Karpas-422 (cell line): Measurements from ENCODE around the gene DCBLD1. TPM values are rescaled to one million over a fixed set of nuclear protein-coding genes. Genes with fewer than 3 reads are reported as not detected.
"Not testable (repeated sequence)": the region's sequence is repeated elsewhere in the genome, so short reads cannot be mapped to it uniquely, and the experiment has no call there.

Source experiments
- DNase-seq: peaks from one replicate; pipeline ENCODE4 v3.0.0-alpha.2; 2015
- H2AFZ ChIP-seq: fragments of 200-600 bp; sonication (generic); 2 replicates; pipeline ENCODE4 v1.6.1; 2014; ENCODE audit warnings: antibody characterized with exemption, low read length, mixed read lengths
- H3K27ac ChIP-seq: fragments of 200-600 bp; sonication (generic); 2 replicates; pipeline ENCODE4 v1.5.1; 2014; ENCODE audit warnings: mild to moderate bottlenecking, low read length, moderate library complexity
- H3K27me3 ChIP-seq: fragments of 200-600 bp; sonication (generic); 2 replicates; pipeline ENCODE4 v1.6.1; 2014; ENCODE audit warnings: low read length, mixed read lengths
- H3K36me3 ChIP-seq: fragments of 200-600 bp; sonication (generic); 2 replicates; pipeline ENCODE4 v1.6.1; 2014; ENCODE audit warnings: low read length, mixed read lengths; ENCODE audit not compliant: insufficient read depth
- H3K4me1 ChIP-seq: fragments of 200-600 bp; sonication (generic); 2 replicates; pipeline ENCODE4 v1.6.1; 2014; ENCODE audit warnings: mild to moderate bottlenecking, low read length, mixed read lengths
- H3K4me2 ChIP-seq: fragments of 200-600 bp; sonication (generic); 2 replicates; pipeline ENCODE4 v1.6.1; 2014; ENCODE audit warnings: low read length, low read depth, mild to moderate bottlenecking; ENCODE audit not compliant: poor library complexity, severe bottlenecking
- H3K4me3 ChIP-seq: fragments of 200-600 bp; sonication (generic); 2 replicates; pipeline ENCODE4 v1.5.1; 2014; ENCODE audit warnings: mild to moderate bottlenecking, antibody characterized with exemption, low read length, mixed read lengths
- H3K79me2 ChIP-seq: fragments of 200-600 bp; sonication (generic); 2 replicates; pipeline ENCODE4 v1.6.1; 2014; ENCODE audit warnings: mild to moderate bottlenecking, low read length, mixed read lengths
- H3K9ac ChIP-seq: fragments of 200-600 bp; sonication (generic); 2 replicates; pipeline ENCODE4 v1.6.0; 2014; ENCODE audit warnings: low read length
- H3K9me2 ChIP-seq: fragments of 200-600 bp; sonication (generic), shearing (Covaris generic); replicated peaks from 2 replicates; pipeline ENCODE4 v1.6.0; 2014; ENCODE audit warnings: mild to moderate bottlenecking, low read length, moderate library complexity; ENCODE audit not compliant: insufficient read depth
- H3K9me3 ChIP-seq: fragments of 300-700, 200-600 bp; sonication (generic); 2 replicates; pipeline ENCODE4 v1.6.1; 2014; ENCODE audit warnings: low read length, mixed read lengths
- H4K20me1 ChIP-seq: fragments of 200-600 bp; sonication (generic); 2 replicates; pipeline ENCODE4 v1.6.1; 2014; ENCODE audit warnings: mild to moderate bottlenecking, antibody characterized with exemption, low read length, low read depth; ENCODE audit not compliant: insufficient read depth
- total RNA-seq: library from RNA; depleted of rRNA; stranded (reverse); fragments of >200 nt; shearing (Covaris generic); gene quantifications from 2 replicates; pipeline ENCODE4 v1.2.3, GENCODE V29; 2014; ENCODE audit warnings: low replicate concordance; rRNA removed

The DCBLD1 gene
- not detected in 2 replicates for total RNA-seq

DNA sequence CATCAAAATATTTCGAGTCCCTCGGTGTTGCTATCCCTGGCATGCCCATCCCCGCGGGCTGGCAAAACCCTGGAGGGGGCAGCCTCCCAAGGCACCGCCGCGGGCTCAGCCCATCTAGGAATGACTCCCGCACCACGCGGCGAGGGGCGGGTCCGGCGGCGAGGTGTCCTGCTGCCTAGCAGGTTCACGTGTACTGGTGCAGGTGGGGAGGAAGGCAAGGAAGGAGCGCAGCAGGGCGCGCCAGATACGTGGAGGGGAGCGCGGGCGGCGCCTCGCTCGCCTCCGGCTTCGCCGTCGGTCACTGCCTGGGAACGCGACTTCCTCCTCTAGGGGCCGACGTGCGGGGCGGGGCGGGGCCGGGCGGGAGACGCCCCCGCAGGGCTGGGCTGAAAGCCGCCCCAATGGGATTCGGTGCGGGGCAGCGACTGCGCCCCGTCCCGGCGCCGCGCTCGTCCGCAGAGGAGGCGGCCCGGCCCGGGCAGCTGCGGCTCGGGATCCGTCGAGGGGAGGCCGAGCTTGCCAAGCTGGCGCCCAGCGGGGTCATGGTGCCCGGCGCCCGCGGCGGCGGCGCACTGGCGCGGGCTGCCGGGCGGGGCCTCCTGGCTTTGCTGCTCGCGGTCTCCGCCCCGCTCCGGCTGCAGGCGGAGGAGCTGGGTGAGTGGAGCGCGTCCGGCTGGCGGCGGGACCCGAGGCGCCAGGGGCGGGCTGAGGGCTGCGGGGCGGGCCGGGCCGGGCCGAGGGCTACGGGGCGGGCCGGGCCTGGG lies at the start of gene DCBLD1:
TSS of gene DCBLD1 (plus strand) at position 435 of the 764 bp plus-strand sequence. CDS start at position 543, 108 bp downstream.
- Histone ChIP-seq H3K4me1 (peaks cover 9% of the 10 kb centered on the region), H3K27me3 (no peaks in the 10 kb centered on the region), H3K27ac (no peak within 1 kb of the TSS), H3K9ac (no peak within 1 kb of the TSS), H4K20me1 (no peaks in the 10 kb centered on the region), H3K4me3 (no peak within 1 kb of the TSS), H3K79me2 (no peaks in the 10 kb centered on the region), H3K36me3 (no peaks in the 10 kb centered on the region), H3K9me3 (no peaks in the 10 kb centered on the region), H3K4me2 (no peak within 1 kb of the TSS), H2AFZ (no peak within 1 kb of the TSS), H3K9me2 (no peaks in the 10 kb centered on the region)
- DNase-seq, result no peak

DNA sequence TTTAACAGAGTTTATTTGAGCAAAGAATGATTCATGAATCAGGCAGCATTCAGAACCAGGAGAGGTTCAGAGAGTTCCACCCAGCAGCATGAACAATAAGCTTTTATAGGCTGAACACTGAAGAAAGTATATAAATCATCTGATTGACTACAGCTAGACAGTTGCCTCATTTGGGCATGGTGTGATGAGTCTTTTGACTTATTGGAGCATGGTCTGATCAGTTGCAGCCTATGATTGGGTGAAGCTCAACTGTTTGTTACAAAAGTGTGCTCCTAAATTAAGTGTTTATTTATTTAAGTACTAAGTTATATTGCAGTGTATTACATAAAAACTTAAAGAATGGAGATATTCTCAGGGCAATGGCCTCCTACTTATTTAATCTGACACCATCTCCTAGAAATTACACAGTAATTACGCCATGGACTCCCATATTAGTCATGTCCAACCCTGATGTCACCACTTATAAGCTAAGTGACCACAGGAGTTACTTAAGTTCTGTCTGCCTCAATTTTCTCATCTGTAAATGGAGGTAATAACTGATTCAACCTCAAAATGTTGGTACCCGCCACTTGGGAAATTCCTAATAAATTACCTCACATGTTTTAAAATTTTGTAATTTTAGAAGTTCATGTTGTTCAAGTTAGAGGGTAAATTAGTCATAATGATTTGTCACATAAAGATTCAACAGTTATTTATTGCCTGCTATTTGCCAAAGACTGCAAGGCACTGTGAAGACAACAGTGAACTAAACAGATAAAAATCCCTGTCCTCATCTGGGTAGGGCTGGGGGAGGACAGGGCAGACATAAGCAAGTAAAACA lies 41.6 kb upstream of the DCBLD1 start:
- H3K4me1 ChIP-seq, result no peaks in the 10 kb centered on the region
- H3K36me3 ChIP-seq, result no peaks in the 10 kb centered on the region
- H3K4me2 ChIP-seq, result no peak overlapping the region
- no peaks in the 10 kb centered on the region for H3K9me3 ChIP-seq
- no peaks in the 10 kb centered on the region for H3K27me3 ChIP-seq
- H3K9me2 ChIP-seq, result no peaks in the 10 kb centered on the region
- no peaks in the 10 kb centered on the region for H4K20me1 ChIP-seq
- H3K4me3 ChIP-seq, result no peak overlapping the region
- no peak overlapping the region for H2AFZ ChIP-seq
- no peak for DNase-seq
- H3K79me2 ChIP-seq, result no peaks in the 10 kb centered on the region
- no peak overlapping the region for H3K27ac ChIP-seq
- H3K9ac ChIP-seq, result no peak overlapping the region

DNA sequence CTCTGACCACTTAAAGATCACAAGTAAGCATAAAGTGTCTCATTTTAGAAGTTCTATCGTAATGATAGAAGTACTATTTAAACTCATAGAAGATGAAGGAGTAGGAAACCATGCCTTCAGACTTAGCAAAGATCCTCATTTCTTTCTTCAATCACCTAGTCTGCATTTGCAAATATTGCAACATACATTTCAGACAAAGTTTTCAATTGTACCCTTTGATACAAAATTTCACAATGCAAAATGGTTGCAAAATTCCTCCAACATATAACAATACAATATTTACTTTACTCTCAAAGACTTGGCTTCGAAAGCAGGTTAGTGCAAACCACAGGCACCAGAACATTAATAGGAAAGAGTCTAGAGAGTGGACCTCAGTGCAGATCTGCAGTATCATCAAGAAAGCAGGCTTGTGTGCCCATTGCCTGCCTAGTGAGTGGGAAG lies 40.6 kb upstream of the DCBLD1 start:
- H3K36me3 ChIP-seq, result no peaks in the 10 kb centered on the region
- no peak overlapping the region for H3K4me2 ChIP-seq
- H2AFZ ChIP-seq, result no peak overlapping the region; the same call in 1 of the 2 replicates
- no peaks in the 10 kb centered on the region for H3K27me3 ChIP-seq
- no peak overlapping the region for H3K9ac ChIP-seq
- H3K9me3 ChIP-seq, result no peaks in the 10 kb centered on the region
- H3K4me3 ChIP-seq, result no peak overlapping the region
- no peaks in the 10 kb centered on the region for H3K79me2 ChIP-seq
- H4K20me1 ChIP-seq, result no peaks in the 10 kb centered on the region
- DNase-seq, result no peak
- H3K9me2 ChIP-seq, result no peaks in the 10 kb centered on the region
- H3K4me1 ChIP-seq, result no peaks in the 10 kb centered on the region
- no peak overlapping the region for H3K27ac ChIP-seq

DNA sequence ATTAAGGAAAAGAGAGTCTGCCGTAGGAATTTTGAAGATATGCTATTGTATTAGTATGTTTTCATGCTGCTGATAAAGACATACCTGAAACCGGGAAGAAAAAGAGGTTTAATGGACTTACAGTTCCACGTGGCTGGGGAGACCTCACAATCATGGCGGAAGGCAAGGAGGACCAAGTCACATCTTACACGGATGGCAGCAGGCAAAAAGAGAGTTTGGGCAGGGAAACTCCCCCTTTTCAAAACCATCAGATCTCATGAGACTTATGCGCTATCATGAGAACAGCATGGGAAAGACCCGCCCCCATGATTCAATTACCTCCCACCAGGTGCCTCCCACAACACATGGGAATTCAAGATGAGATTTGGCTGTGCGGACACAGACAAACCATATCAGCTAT lies 40.2 kb upstream of the DCBLD1 start:
- H3K4me2 ChIP-seq, H3K9ac ChIP-seq, H4K20me1 ChIP-seq, H3K9me2 ChIP-seq, H2AFZ ChIP-seq, DNase-seq, H3K27ac ChIP-seq, H3K27me3 ChIP-seq, H3K9me3 ChIP-seq, H3K4me1 ChIP-seq, H3K4me3 ChIP-seq, H3K36me3 ChIP-seq, H3K79me2 ChIP-seq: not testable (repeated sequence)

DNA sequence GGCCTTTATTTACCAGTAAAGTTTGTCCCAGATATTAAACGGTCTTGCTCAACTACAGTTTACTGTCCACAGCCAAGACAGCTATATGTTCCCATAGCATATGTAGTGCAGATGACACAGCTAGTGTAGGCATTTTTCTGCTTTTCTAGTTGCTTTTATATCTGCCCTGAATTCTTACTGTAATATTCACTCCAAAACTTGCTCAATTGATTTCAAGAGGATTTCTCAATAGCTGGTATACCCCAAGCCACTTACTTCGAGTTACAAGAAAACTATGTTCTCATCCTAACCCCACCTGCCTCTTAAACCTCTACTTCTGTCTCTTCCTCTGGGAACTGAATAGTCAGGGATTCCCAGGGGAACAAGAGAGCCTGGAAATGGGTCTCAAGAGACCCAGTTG lies 37.9 kb upstream of the DCBLD1 start:
- H3K4me1 ChIP-seq, result no peaks in the 10 kb centered on the region
- DNase-seq, result no peak
- no peak overlapping the region for H2AFZ ChIP-seq
- H3K36me3 ChIP-seq, result no peaks in the 10 kb centered on the region
- no peaks in the 10 kb centered on the region for H3K79me2 ChIP-seq
- no peak overlapping the region for H3K4me3 ChIP-seq
- no peaks in the 10 kb centered on the region for H4K20me1 ChIP-seq
- H3K9me3 ChIP-seq, result no peaks in the 10 kb centered on the region
- H3K27ac ChIP-seq, result no peak overlapping the region
- no peaks in the 10 kb centered on the region for H3K27me3 ChIP-seq
- H3K9me2 ChIP-seq, result no peaks in the 10 kb centered on the region
- no peak overlapping the region for H3K9ac ChIP-seq
- no peak overlapping the region for H3K4me2 ChIP-seq

DNA sequence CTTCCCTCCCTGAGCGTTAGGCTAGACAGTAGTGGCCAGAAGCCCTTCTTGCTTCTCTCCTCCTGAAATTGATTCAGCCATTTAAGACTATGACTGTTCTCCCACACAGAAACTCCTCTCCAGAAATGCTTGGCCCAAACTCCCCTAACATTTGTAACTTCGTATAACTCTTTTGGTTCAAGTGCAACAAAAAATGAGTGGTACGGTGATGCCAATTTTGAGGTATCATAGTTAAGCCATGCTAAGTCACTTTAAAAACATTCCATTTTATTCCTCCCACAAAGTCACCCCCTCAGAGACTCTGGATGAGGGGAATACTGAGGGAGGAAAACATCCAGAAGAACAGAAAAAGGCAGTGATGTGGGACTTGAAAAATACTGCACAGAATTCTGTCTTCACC lies 35.6 kb upstream of the DCBLD1 start:
- H4K20me1 ChIP-seq, result no peaks in the 10 kb centered on the region
- H3K4me3 ChIP-seq, result no peak overlapping the region
- no peaks in the 10 kb centered on the region for H3K4me1 ChIP-seq
- H3K4me2 ChIP-seq, result no peak overlapping the region
- H3K36me3 ChIP-seq, result no peaks in the 10 kb centered on the region
- H3K9me3 ChIP-seq, result no peaks in the 10 kb centered on the region
- no peak overlapping the region for H3K27ac ChIP-seq
- H3K27me3 ChIP-seq, result no peaks in the 10 kb centered on the region
- H3K79me2 ChIP-seq, result no peaks in the 10 kb centered on the region
- H3K9ac ChIP-seq, result no peak overlapping the region
- no peak overlapping the region for H2AFZ ChIP-seq
- no peak for DNase-seq
- H3K9me2 ChIP-seq, result no peaks in the 10 kb centered on the region

DNA sequence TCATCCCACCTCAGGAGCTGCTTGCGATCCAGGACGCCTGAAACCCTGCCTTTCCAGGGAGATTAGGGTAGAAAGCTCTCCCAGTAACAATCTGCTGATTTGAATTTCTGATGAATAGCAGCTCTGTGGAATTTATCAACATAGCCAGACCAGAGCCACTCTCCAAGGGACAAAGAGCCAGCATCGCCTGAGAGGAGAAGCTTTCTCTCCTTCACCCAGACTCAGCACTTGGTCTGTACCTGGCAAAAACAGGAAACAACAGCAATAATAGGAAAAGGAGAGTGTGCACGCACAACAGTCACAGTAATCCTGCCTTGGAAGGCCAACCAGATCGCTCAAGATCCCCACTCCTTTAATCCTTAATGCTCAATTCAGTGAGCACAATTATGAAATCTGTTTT lies 34.5 kb upstream of the DCBLD1 start:
- no peaks in the 10 kb centered on the region for H3K9me2 ChIP-seq
- H3K27ac ChIP-seq, result no peak overlapping the region
- H3K9me3 ChIP-seq, result no peaks in the 10 kb centered on the region
- no peaks in the 10 kb centered on the region for H3K4me1 ChIP-seq
- no peaks in the 10 kb centered on the region for H3K27me3 ChIP-seq
- H2AFZ ChIP-seq, result no peak overlapping the region
- no peaks in the 10 kb centered on the region for H4K20me1 ChIP-seq
- H3K9ac ChIP-seq, result no peak overlapping the region
- no peak overlapping the region for H3K4me3 ChIP-seq
- no peak overlapping the region for H3K4me2 ChIP-seq
- no peaks in the 10 kb centered on the region for H3K36me3 ChIP-seq
- H3K79me2 ChIP-seq, result no peaks in the 10 kb centered on the region
- DNase-seq, result no peak

DNA sequence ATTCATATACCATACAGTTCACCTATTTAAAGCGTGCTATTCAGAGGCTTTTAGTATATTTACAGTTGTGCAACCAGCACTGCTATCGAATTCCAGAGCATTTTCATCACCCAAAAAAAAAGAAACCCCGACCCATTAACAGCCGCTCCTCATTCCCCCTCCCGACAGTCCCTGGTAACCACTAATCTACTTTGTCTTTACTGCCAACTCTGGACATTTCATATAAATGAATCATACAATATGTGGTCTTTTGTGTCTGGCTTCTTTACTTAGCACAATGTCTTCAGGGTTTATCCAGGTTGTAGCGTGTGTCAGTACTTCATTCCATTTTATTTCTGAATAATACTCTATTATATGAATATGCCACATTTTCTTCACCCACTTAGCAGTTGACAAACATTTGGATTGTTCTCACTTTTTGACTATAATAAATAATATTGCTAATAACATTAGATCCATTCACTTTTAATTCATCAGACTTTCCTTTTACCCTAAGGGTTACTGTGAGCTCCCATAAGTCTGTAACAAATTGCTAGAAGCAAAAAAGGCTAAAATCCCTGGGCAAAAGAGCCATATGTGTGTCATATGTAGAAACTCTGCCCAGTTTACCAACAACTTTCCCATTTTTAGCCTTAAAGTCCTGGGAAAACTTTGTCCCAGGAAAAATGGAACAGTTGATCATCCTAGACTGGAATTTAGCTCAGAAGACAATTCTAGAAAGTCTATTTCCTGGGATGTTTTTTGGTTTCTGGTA lies 33.6 kb upstream of the DCBLD1 start:
- DNase-seq, result no peak
- Histone ChIP-seq H4K20me1 (no peaks in the 10 kb centered on the region), H3K36me3 (no peaks in the 10 kb centered on the region), H3K4me2 (no peak overlapping the region), H3K4me1 (no peaks in the 10 kb centered on the region), H3K9ac (no peak overlapping the region), H3K27me3 (no peaks in the 10 kb centered on the region), H3K27ac (no peak overlapping the region), H3K9me2 (no peaks in the 10 kb centered on the region), H2AFZ (no peak overlapping the region), H3K9me3 (no peaks in the 10 kb centered on the region), H3K4me3 (no peak overlapping the region), H3K79me2 (no peaks in the 10 kb centered on the region)
